Fibroblast of skin of scalp (primary cell): ENCODE results near the gene EDN2.
A peak's percentile ranks its signal among the peaks of the same experiment; 100 is the strongest.

ENCODE experiments used
- DNase-seq: peaks from one replicate; pipeline ENCODE4 v3.0.0-alpha.2; 2013

The EDN2 gene

DNA sequence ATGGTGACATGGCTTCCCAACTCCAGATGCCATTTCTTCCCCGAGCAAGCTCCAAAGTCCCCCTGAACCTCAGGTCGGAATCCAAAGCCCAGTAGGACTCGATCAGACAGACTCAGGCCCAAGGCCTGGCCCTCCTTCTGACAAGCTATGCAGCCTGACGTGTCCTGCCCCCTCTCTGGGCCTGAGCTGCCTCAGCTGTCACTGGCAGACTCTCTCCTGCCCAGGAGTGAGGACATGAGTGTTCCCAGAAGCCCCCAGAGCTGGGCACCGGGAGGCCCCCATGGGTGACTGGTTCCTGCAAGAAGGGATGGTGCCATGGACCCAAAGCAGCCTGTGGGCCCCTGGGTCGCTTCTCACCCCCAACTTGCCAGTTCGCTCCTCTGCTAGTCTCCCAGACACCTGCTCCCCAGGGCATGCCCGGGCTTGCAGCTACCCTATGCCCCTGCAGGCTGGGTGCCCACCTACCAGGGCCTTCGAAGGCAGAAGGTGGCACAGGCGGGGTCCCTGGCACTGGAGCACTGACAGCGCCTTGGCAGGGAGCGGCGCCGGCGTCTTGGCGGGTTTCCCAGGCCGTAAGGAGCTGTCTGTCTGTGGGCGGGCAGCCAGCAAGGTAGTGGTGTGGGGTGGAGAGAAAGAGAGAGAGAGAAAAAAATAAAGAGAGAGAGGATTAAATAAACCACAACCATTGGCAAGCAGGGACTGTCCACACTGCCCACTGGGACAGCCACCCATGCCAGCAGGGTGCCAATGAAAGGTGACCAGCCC lies 2.3 kb downstream of the EDN2 start:
- no peak for DNase-seq

DNA sequence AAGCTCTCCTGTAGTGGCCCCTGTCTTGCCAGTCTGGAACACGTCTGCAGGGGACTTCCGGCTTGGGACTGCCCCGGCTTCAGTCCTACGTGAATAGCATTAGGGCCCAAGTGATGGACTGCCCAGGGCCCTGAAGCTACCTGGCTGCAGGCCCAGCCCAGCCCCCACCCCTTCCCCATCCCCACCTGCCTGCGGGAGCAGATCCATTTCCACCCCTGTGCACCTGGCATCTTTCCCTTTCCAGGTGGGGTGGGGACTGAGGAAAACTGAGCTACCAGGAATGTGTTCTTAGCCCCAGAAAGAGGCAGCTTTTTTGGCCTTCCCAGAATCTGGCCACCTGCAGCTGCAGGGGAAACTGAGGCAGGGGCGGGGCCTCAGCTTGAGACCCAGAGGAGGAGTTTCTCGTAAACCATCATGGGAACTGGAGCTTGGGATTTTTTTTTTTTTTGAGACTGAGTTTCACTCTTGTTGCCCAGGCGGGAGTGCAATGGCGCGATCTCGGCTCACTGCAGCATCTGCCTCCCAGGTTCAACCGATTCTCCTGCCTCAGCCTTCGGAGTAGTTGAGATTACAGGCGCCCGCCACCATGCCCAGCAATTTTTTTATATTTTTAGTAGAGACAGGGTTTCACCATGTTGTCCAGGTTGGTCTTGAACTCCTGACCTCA lies 3.2 kb downstream of the EDN2 start:
- no peak for DNase-seq

DNA sequence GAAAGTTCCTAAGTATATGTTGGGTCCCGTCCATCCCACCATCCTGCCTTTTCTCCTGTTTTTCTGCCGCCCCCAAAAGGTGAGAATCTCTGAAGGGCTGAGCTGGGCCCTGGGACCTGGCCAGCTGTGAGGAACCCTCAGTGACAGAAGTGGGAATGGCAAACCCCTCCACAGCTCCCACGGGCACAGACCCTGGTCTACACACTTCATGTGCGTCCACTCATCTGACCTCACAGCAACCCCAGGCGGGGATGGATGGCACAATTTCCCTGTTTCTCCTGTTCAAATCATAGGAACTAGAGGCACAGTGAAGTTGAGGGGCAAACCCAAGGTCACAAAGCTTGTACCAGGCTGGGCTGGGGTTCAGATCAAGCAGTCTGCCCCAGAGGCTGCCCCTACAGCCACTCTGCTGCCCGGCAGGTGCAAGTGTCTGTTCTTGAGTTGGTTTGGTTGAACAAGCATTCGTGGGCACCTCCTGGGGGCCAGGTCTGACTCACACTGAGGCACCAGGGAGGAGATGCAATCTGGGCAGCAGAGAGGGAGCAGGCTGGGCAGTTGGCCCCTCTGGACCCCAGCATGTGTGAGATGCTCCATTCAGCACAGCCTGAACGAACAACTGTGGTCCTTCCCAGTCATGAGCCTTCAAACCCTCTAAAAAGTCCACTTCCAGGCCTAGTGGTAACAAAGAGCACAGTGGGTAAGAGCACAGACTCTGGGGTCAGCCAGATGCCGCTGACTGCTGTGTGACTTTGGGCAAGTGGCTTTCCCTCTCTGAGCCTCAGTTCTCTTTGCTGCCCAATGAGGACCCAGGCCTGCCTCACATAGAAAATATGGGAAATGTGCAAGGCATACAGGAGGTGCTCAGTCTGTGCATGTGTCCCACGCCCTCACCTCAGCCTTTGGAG lies 4.0 kb downstream of the EDN2 start:
- DNase-seq: no peak

DNA sequence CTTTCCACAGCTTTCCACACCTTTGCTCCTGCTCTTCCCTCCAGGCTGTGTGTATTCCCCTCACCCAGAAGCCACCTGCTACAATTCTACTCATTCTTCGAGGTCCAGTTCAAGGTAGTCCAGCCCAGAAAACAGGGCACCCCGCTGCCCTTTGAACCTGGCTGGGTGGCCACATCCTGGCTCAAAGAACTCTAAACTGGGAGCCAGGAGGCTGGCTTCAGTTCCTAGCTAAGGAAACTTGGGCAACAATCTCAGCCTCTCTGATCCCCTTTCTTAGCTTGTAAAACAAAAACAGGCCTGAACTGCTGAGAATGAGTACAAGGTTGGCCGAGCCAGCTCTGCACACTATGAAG lies 4.7 kb downstream of the EDN2 start:
- no peak for DNase-seq

DNA sequence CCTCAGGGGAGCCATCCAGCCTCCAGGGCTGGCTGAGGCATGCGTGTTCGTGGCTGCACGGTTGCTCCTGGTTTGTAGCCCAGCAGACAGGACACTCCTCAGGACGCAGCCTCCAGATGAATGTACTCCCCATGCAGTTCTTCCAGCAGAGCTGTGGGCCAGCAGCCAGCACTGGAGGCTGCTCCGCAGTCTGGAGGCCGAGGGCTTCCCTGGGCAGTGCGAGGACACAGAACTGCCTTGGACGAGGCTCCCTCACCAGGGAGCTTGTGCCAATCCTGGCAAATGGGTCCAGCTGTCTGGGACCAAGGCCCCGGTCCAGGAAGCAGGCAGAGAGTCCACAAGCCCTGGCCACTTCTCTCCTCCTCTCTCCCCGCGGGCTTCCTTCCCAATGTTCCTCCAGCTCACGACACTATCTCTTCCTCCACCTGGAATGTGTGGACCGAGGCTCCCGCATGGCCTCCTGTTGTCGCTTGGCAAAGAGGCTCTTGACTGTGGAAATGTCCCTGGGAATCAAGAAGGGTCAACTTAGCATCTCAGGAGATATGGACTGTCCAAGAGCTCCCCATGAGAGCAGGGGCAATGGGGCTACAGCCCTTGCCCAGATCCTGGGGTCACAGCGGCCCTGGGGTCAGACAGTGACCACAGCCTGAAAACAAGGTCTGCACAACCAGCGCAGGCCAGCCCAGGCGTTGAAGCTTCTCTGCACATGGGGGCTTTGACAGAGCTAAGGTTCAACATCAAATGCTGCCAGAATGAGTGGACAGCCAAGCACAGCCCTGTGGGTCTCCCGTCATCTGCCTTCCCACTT lies 5.3 kb downstream of the EDN2 start:
- peak; percentile 61 for DNase-seq

DNA sequence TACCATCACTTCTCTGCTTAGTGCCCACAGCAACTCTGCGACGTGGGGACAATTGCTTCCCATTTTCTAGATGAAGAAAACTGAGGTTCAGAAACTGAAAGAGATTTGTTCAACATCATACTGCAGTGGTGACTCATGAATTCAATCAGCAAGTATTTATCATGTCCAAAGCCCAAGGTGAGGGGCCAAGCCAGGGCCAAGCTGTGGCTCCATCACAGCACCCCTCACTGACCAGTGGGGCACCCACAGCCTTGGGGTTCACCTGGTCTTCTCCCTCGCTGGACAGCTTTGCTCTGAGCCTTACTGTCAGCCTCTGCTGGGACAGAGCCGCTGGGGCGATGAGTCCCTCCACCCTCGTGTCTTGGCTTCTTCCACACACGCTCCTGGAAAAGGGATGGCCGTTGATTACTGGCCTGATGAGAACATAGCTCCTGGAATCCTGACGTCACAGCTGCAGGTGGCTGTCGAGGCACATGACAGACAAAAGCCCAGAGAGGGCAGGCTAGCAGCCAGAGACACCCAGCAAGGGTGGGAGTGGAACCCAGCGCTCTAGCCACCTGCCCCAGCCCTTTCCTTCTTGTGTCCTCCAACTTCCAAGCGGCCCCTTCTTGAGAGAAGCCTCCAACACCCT lies 6.2 kb downstream of the EDN2 start:
- DNase-seq: no peak

DNA sequence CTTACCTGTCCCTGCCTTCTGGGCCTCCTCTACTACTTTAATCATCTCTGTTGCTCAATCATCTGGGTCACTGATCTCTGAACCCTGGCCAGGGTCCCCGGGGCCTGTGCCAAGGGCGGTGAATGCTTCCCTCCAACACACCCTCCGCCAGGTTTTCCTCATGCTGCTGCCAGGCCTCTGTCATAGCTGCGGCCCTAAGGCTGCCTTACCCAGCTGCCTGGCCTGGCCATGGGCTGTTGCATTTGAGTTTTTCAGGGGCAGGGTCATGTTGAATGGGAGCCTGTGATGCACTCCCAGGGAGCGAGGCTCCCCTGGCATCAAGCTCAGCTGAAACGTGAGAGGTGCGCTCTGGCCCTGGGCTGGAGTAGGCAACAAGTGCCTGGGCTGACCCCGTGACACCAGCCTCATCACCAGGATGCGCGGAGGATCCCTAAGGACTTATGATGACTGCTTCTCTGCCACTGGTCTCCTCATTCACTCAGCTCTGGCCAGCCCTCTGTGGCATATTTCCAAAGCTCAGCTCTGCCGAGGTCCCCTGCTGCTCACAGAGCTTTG lies 7.6 kb downstream of the EDN2 start:
- peak; percentile 63 for DNase-seq

DNA sequence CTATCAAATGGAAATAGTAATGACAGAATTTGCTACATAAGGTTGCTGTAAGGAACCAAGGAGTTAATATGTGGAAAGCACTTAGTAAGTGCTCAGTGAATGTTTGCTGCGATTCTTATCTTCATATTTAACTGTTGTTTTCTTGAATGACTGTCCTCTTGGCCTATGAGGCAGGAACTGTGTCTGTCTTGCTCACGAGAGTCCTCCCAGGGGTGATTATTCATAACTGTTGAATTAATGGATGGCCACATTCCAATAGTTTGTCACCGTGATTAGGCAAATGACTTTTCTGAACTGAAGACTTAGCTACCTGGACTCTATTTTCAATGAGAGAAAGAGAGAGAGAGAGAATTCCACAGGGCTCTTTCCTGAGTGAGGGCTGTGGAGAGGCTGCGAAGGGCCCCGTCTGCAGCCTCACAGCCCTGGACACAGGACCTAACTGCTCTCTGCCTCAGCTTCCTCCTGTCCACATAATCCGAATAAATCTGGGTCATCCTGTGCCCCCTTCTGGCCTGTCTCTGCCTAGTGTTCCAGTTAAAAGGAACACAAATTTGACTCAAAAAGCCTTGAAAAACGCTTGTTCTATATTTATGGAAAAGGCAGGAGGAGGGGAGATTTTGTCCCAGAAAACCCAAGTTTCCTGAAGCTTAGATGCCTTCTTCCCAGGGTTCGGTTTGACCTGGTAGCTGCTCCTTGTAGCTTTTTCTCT lies 8.5 kb downstream of the EDN2 start:
- peak; percentile 62 for DNase-seq

DNA sequence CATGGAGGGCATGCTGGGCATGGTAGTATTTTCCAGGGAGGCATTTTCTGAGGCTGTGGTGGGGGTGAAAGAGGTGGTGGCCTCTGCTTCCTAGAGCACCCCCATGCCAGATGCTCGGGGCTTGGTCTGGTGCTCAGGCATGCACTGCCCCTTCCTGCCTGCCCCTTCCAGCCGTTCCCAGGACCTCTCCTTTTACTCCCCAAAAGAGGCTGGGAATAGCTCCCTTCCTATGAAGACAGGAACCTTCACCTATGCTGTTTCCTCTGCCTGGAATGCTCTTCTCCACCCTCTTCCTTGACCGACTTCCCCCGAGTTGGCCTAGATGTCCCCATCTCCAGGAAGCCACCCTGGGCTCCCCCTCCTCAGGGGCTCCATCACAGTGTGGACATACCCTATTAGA lies 9.1 kb downstream of the EDN2 start:
- no peak for DNase-seq

DNA sequence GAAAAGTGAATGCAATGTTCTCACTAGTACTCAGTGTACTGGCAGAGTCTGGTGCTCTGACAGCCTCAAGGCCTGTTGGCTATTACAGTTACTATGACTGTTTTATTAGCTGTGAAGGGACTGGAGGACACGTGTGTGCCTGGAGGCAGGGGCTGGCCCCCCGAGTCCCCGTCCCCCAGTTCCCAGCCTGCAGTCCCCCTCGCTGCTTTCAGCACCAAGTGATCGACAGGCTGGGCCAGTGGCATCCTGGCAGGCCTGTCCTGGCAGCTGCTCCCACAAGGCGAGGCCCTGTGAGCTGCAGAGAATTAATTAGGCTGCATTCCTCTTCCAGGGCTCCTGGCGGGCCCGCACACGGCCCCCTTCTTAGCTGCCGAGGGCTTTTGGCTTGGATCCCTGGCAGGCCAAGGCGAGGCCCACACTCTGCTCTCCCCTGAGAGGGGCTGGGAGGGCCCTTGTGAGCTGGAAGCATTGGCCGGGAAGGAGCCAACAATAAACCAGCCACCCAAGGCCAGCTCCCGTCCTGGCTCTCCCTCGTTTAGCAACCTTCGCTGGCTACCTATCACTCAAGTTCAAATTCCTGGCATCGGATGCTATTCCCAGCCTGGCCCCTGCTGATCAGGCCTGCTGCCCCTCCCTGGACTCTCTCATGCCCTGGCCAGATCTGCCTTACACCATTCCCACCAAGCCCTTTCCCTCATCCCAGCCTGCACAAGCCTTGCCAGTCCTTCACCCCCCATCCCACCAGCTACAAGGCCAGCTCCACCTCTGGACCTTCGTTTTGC lies 9.8 kb downstream of the EDN2 start:
- DNase-seq: peak; percentile 54

DNA sequence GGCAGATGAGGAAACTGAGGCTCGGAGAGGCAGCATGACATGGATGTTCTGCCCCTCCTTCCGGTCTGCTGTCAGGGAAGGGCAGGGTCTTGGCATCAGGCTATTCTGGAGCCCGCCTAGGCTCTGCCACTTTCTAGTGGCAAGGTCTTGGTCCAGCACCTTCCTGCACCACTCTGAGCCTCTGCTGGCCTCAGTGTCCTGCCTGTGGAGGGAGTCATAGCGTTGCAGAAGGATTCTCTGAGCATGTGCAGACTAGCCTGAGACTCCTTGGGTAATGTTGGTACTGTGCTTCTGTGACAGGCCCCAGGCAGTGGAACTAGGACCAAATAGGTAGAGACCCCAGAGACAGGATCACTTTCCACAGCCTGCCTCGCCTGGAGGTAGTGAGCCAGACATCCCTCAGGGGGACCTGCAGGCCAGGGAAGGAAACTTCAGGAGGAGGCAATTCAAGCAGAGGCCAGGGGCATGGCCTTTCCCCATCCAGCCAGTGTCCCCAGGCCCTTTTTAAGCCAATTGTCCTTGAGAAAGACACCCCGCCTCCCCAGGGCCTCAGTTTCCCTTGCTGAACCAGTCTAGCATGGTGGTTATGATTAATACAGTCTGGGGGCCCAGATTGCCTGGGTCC lies 10.6 kb downstream of the EDN2 start:
- DNase-seq: no peak

DNA sequence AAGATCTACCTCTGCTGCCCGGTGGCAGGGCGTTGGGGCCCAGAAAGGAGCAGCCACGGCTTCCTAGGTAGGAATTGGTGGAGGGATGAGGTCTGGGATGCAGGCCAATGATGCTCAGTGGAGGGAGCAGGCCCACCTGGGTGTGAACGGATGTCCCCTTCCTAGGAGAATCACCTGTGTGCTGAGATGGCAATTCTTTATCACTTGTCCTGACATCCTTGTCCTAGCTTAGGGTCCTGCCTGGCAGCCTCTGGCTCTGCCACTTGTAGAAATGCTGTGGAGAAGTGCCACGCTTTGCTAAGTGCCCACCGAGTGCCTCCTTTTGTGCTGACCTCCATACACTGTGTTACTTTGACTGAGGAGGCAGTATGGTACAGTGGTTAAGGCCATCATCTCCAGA lies 12.8 kb downstream of the EDN2 start:
- DNase-seq: no peak

DNA sequence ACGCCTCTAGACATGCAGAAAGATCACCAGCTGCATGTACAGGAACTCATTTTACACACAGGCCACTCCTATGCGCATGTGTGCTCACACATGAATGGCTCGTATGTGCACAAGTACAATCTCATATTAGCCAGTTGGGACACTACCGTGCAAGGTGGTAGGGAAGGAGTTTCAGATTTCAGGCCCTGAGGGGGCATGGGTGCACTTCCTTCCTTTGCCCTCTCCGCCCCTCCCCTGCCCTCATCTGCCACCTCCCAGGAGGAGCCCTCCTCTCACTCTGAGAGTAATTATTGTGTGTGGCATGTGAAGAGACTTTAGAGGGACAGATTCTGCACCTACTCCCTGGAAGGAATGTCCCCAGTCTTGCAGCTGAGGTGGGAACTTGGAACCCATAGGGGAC lies 14.8 kb downstream of the EDN2 start:
- DNase-seq: no peak

DNA sequence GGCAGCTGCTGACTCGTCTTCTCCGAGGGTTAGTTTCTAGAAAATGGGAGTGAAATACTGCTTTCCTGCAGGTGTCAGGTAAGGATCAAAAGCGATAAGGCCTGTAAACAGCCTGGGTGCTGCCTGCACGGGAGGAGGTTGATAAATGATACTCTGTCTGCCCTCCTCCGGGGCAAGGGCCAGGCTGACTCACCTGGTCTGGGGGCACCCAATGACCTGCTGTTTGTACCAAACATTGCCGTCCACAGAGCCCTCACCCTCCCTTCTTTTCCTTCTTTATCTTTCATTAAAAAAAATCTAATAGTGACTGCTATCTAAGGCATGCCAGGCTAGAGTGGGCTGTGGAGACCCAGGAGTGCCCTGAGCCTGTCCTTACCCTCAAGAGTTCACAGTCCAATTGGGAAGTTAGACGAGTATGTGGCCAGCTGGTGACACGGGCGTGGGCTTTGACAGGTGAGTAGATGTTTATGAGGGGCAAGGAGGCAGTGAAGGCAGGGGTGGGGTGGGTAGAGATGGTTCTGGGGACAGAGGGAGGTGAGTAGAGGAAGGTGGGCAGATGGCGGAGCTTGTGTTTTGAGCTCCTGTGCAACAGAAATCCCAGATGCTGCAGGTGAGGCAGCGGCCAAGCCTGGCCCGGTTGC lies 16.2 kb downstream of the EDN2 start:
- no peak for DNase-seq

DNA sequence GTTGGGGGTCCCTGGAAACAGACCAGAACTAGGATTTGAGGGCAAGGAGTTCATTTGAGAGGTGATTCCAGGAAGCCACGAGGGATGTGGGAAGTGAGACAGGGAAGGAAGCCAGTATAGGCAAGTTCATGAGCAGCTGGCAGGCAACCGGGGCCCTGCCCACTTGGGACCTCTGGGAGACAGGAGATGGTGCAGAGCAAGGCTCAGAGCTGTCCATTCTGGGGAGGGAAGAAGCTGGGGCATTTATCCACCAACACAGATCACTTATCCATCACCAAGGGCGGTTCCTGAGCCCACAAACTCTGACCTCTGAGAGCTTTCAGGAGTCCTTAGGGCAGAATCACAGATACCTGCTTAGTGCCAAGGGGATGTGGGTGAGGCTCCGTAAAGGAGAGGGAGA lies 16.8 kb downstream of the EDN2 start:
- DNase-seq: no peak

DNA sequence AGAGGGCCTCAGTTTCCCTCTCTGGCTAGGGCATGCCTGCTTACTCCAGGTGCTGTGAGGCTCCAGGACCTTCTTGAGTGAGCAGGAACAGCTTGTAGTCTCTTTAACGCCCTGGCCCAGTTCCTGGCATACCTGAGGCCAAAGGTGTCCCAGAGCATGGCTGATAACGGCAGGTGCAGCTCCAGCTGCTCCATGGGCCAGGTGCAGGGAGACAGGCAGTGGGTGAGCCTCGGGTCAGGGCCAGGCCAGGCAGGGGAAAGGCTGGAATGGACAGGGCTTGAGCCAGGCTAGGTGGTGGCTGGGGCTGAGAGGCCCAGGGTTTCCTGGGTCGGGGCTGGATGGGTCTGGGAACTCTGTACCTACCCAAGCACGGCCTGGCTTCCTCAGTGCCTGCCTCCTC lies 18.3 kb downstream of the EDN2 start:
- no peak for DNase-seq

DNA sequence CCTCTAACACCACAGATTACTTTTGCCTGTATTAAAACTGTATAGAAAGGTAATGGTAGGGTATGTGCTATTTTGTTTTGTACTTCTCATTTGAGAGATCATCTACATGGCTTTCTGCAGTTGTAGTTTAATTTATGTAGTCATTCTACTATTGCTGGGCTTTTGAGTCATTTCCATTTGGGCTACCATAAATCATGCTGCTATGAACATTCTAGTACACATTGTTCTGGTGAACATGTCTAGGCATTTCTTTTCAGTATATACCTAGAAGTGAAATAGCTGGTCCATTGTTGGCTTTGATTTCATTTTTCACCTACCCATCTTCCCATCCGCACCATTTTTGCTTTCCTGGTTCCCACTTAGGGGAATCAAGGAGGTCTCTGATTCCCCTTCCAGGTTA lies 18.7 kb downstream of the EDN2 start:
- no peak for DNase-seq

DNA sequence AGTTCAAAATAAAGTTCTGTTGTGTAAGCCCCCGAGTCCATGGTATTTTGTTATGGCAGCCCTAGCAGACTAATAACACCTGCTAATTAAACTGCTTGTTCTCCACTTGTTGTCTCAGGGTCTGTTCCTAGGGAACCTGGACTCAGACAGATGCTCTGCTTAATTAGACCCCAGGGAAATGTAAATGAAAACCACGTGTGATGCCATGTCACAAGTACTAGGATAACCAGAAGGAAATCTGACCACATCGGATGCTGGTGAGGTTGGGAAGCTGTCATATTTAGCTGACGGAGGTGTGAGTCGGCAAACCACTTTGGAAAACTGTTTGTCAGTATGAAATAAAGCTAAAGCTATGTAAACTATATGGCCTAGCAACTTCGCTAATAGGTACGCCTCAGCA lies 19.6 kb downstream of the EDN2 start:
- DNase-seq: no peak

DNA sequence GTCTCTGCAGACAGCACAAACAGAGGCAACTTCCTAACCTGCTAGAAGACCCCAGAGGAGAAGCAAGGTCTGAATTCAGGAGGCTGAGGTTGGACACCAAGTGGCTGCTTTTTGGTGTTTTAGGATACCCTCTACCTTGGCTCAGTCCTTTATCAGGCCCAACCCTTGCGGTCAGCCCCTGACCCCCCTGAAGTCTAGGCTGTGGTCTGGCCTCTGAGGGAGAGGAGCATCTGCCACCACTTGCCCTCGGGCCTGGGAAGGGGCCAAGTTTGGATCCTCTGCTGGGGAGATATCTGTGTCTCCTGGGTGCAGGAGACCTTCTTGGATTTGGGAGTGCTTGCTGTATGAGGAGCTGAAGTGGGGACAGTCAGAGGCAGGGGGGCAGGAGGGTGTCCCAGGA lies 21.0 kb downstream of the EDN2 start:
- DNase-seq: no peak

DNA sequence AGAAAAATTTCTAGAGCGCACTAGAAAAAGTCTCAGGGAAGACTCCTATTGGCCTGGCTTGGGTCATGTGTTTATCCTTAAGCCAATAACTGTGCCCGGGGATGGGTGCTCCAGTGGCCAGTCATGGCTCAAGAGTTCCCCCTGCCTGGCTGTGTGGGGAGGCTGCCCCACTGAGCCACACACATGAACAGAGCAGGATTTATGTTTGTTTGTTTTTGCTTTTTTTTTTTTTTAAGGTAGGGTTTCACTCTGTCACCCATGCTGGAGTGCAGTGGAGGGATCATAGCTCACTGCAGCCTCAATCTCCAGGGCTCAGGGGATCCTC lies 21.8 kb downstream of the EDN2 start:
- no peak for DNase-seq
